ENCODE measurements around the gene FMN1. TPM values are rescaled to one million over a fixed set of nuclear protein-coding genes. Genes with fewer than 3 reads are reported as not detected.

The FMN1 gene
- total RNA-seq, 1 donor from 2014 or later, result 1.6 TPM

- no peak for TF ChIP-seq CTCF (IDR thresholded peaks at IDR 0.05; ENCODE audit: unreplicated experiment)
- H3K27me3 Mint-ChIP-seq (ENCODE audit: low read depth), result peaks cover 10% of the 10 kb centered on the region
- H3K4me1 Mint-ChIP-seq, result peaks cover 14% of the 10 kb centered on the region
- H3K9me3 Mint-ChIP-seq, result peaks cover 5% of the 10 kb centered on the region
- no peak overlapping the region for H3K4me3 Mint-ChIP-seq
- H3K36me3 Mint-ChIP-seq, result no peaks in the 10 kb centered on the region
- DNase-seq (ENCODE audit: low spot score in 2 of 2, unreplicated experiment in 2 of 2), result no peak
- no peak overlapping the region for H3K27ac Mint-ChIP-seq
Observed at GRCh38 chr15:33125894-33126537, 68.5 kb downstream of the FMN1 start.

- H3K9me3 Mint-ChIP-seq, result peaks cover 5% of the 10 kb centered on the region
- no peak for TF ChIP-seq CTCF (IDR thresholded peaks at IDR 0.05; ENCODE audit: unreplicated experiment)
- H3K27me3 Mint-ChIP-seq (ENCODE audit: low read depth), result peaks cover 14% of the 10 kb centered on the region
- no peak overlapping the region for H3K27ac Mint-ChIP-seq
- no peak for DNase-seq (ENCODE audit: low spot score in 2 of 2, unreplicated experiment in 2 of 2)
- H3K4me3 Mint-ChIP-seq, result no peak overlapping the region
- H3K36me3 Mint-ChIP-seq, result no peaks in the 10 kb centered on the region
- H3K4me1 Mint-ChIP-seq, result peaks cover 16% of the 10 kb centered on the region
Observed at GRCh38 chr15:33124811-33125210, 69.7 kb downstream of the FMN1 start.

GRCh38 chr15:33124279-33124678 is 70.2 kb downstream of the FMN1 start:
- H3K4me3 Mint-ChIP-seq, result no peak overlapping the region
- H3K27ac Mint-ChIP-seq, result no peak overlapping the region
- H3K9me3 Mint-ChIP-seq, result peaks cover 5% of the 10 kb centered on the region
- H3K36me3 Mint-ChIP-seq, result no peaks in the 10 kb centered on the region
- no peak for TF ChIP-seq CTCF (IDR thresholded peaks at IDR 0.05; ENCODE audit: unreplicated experiment)
- H3K4me1 Mint-ChIP-seq, result peaks cover 21% of the 10 kb centered on the region
- no peak for DNase-seq (ENCODE audit: low spot score in 2 of 2, unreplicated experiment in 2 of 2)
- H3K27me3 Mint-ChIP-seq (ENCODE audit: low read depth), result peaks cover 16% of the 10 kb centered on the region

GRCh38 chr15:33119865-33120264 is 74.6 kb downstream of the FMN1 start:
- H3K36me3 Mint-ChIP-seq, result no peaks in the 10 kb centered on the region
- no peak overlapping the region for H3K27ac Mint-ChIP-seq
- DNase-seq (ENCODE audit: low spot score in 2 of 2, unreplicated experiment in 2 of 2), result no peak
- peaks cover 5% of the 10 kb centered on the region for H3K9me3 Mint-ChIP-seq
- TF ChIP-seq CTCF (IDR thresholded peaks at IDR 0.05; ENCODE audit: unreplicated experiment), result no peak
- H3K4me3 Mint-ChIP-seq, result no peak overlapping the region
- H3K27me3 Mint-ChIP-seq (ENCODE audit: low read depth), result peaks cover 33% of the 10 kb centered on the region
- peaks cover 9% of the 10 kb centered on the region for H3K4me1 Mint-ChIP-seq

GRCh38 chr15:33119273-33119672 is 75.2 kb downstream of the FMN1 start:
- H3K27me3 Mint-ChIP-seq (ENCODE audit: low read depth), result peaks cover 32% of the 10 kb centered on the region
- no peak for DNase-seq (ENCODE audit: low spot score in 2 of 2, unreplicated experiment in 2 of 2)
- TF ChIP-seq CTCF (IDR thresholded peaks at IDR 0.05; ENCODE audit: unreplicated experiment), result no peak
- H3K9me3 Mint-ChIP-seq, result peaks cover 5% of the 10 kb centered on the region
- H3K4me1 Mint-ChIP-seq, result peaks cover 9% of the 10 kb centered on the region
- H3K4me3 Mint-ChIP-seq, result no peak overlapping the region
- H3K36me3 Mint-ChIP-seq, result no peaks in the 10 kb centered on the region
- H3K27ac Mint-ChIP-seq, result no peak overlapping the region

- no peaks in the 10 kb centered on the region for H3K36me3 Mint-ChIP-seq
- H3K4me3 Mint-ChIP-seq, result no peak overlapping the region
- H3K27me3 Mint-ChIP-seq (ENCODE audit: low read depth), result peaks cover 27% of the 10 kb centered on the region
- peaks cover 9% of the 10 kb centered on the region for H3K4me1 Mint-ChIP-seq
- no peak overlapping the region for H3K27ac Mint-ChIP-seq
- H3K9me3 Mint-ChIP-seq, result no peaks in the 10 kb centered on the region
- no peak for DNase-seq (ENCODE audit: low spot score in 2 of 2, unreplicated experiment in 2 of 2)
- no peak for TF ChIP-seq CTCF (IDR thresholded peaks at IDR 0.05; ENCODE audit: unreplicated experiment)
Observed at GRCh38 chr15:33116198-33116597, 78.3 kb downstream of the FMN1 start.

Measured in mesothelial cell of epicardium (in vitro differentiated cells).